Inferior parietal cortex (tissue), 1 donor: Measurements from ENCODE around the gene SARS1.
A peak's percentile ranks its signal among the peaks of the same experiment; 100 is the strongest.
"Not testable (repeated sequence)": the region's sequence is repeated elsewhere in the genome, so short reads cannot be mapped to it uniquely, and the experiment has no call there.

Experiments
- DNase-seq: peaks from one replicate; pipeline ENCODE4 v3.0.0-alpha.2; 2016; ENCODE audit errors: extremely low spot score

Gene SARS1

DNA sequence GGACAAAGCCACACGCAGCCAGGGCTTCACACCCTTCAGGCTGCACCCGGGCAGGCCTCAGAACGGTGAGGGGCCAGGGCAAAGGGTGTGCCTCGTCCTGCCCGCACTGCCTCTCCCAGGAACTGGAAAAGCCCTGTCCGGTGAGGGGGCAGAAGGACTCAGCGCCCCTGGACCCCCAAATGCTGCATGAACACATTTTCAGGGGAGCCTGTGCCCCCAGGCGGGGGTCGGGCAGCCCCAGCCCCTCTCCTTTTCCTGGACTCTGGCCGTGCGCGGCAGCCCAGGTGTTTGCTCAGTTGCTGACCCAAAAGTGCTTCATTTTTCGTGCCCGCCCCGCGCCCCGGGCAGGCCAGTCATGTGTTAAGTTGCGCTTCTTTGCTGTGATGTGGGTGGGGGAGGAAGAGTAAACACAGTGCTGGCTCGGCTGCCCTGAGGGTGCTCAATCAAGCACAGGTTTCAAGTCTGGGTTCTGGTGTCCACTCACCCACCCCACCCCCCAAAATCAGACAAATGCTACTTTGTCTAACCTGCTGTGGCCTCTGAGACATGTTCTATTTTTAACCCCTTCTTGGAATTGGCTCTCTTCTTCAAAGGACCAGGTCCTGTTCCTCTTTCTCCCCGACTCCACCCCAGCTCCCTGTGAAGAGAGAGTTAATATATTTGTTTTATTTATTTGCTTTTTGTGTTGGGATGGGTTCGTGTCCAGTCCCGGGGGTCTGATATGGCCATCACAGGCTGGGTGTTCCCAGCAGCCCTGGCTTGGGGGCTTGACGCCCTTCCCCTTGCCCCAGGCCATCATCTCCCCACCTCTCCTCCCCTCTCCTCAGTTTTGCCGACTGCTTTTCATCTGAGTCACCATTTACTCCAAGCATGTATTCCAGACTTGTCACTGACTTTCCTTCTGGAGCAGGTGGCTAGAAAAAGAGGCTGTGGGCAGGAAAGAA is 61.1 kb downstream of the SARS1 start:
- no peak for DNase-seq

DNA sequence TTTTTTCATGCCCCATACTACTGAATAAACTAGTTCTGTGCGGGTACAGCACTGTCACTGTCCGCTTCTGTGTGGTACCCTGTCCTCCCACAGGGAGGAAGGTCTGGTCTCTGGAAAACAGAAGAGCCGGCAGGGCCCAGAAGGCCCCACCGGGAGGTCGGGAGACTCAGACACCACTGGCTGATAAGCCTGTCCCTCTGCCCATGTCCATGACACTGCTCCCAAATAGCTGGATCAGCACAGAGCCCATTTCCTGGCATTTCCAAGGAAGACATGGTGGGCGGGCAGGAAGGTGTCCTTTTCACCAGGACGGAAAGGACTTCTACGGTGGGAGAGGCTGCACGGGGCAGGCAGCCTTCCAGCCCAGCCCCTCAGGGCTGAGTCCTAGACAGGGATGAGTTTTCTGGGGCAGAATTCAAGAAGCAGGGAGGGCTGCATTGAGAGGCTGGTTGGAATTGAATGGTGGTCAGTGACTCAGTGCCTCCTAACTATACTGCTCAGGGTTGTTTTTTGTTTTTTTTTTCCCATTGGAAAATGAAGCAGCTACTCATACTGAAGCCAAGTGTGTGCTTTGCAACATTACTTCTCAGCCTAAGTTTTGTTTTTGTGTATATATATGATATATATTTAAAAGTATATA is 62.1 kb downstream of the SARS1 start:
- DNase-seq, result no peak

DNA sequence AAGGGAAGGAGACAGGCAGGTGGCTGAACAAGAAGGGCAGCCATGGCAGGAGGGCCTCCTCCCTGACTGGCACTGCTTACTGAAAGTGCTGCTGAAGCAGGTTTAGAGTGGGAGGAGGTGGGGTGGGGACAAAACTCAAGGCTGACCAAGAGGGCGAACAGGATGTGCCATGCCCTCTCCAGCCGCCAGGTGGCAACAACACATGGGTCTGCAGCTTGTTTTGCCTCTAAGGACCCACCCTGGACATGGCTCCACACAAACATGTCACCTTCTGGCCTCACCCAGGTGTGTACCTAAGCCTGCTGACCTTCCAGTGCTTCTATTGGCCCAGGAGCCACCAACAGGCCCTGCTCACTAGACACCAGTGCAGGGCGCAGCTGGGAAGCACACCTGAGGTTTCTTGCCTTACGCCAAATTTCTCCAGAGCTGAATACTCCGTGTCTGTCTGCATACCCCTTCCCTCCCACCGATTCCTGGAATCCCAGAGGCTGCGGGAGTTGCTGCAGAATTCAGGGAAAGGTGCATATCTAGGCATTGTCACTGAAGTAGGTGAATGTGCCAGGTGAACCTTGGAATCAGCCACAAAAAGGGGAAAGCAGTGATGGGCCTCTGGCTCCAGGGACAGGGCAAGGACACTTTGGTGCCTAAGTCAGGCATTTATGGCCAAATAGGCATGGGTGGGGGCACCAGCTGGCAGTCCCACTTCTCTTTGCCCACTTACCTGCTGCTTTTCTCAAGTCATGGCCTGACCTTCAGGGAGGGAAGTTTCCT is 63.9 kb downstream of the SARS1 start:
- peak; percentile 85 for DNase-seq

DNA sequence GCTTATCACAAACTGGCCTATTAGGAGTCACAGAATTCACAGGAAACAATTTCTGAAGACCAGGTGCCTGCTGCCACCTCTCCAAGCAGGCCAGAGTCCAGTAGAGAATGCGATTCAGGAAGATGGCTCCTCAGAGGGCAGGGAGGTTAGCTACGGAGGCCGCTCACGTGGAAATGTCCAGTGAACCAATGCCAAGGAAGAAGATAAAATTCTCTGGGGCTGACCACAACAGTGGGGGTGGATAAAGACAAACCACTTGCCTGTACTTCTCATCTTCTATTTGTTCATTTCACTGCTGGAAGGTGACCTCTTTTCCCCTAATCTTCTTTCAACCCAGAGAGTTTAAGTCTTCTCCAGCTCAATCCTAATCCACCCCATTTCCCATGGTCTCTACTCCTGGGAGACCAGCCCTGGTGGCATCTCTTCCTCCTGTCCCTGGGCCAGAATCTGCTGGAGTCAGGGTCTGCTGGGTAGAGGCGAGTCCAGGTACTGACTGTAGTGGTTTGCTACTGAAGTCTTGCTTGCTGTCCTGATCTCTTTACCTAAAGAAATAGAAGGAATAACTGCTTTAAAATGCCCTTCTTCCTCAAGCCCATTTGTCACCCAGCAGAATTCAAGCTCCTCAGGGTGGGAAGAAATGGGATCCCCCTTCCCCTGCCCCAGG is 66.0 kb downstream of the SARS1 start:
- DNase-seq, result no peak

- no peak for DNase-seq
Measured at GRCh38 chr1:109280862-109281261, 67.1 kb downstream of the SARS1 start.

GRCh38 chr1:109281680-109282496 is 68.2 kb downstream of the SARS1 start:
- no peak for DNase-seq

DNA sequence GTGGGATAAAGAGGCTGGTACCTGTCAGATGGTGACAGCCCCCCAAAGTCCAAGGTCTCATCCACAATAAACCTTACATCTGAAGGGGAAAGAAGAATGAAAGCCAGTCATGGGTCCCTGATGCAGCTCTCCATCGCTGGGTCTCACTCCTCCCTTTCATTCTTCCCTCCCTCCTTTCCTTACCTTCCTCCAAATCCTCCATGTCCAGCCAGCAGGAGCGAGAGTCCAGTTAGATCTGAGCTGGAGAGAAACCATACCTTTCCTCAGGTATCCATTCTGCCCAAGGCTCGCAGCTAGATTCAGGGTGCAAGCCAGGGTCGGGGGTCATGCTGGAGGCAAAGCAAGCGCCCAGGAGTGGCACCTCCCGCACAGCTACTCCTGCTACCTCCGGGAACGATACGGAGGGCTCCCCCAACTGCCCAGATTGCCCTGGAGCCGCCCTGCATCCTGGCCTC is 68.8 kb downstream of the SARS1 start:
- DNase-seq, result no peak

GRCh38 chr1:109282952-109283747 is 69.4 kb downstream of the SARS1 start, which contains the start of gene PSRC1:
PSRC1 (minus strand) TSS chr1:109283145.
- DNase-seq, result peak; percentile 96

GRCh38 chr1:109283748-109284600 is 70.3 kb downstream of the SARS1 start:
- no peak for DNase-seq

GRCh38 chr1:109286762-109287161 is 73.0 kb downstream of the SARS1 start:
- not testable (repeated sequence) for DNase-seq
